GM23338 (cell line): Measurements from ENCODE around the gene NEMP1. TPM values are rescaled to one million over a fixed set of nuclear protein-coding genes. Genes with fewer than 3 reads are reported as not detected.

Experiments used
- ATAC-seq: fragments of 200-7000 bp; cut with Tn5 transposase; 3 replicates; pipeline ENCODE4 v1.9.1; 2020
- DNase-seq: peaks from one replicate; pipeline ENCODE4 v3.0.0-alpha.2; 2015; ENCODE audit warnings: low spot score
- H2AFZ ChIP-seq: fragments of 200-600 bp; sonication (generic); 2 replicates; pipeline ENCODE4 v1.8.0; 2016; ENCODE audit warnings: antibody characterized with exemption, mild to moderate bottlenecking, moderate library complexity
- H3F3A ChIP-seq: fragments of 200-600 bp; sonication (generic); replicated peaks from 2 replicates; pipeline ENCODE4 v1.8.0; 2017; ENCODE audit warnings: antibody characterized with exemption, mixed run types, low read depth
- H3K27ac ChIP-seq: fragments of 200-600 bp; sonication (generic); 2 replicates; pipeline ENCODE4 v1.6.1; 2016; ENCODE audit warnings: low read depth
- H3K27me3 ChIP-seq: fragments of 200-600 bp; sonication (generic); 2 replicates; pipeline ENCODE4 v1.8.0; 2016; ENCODE audit warnings: mild to moderate bottlenecking, mixed run types, moderate library complexity; ENCODE audit not compliant: insufficient read depth
- H3K36me3 ChIP-seq: fragments of 200-600 bp; sonication (generic); 2 replicates; pipeline ENCODE4 v1.8.0; 2016; ENCODE audit warnings: mild to moderate bottlenecking; ENCODE audit not compliant: insufficient read depth
- H3K4me1 ChIP-seq: fragments of 200-600 bp; sonication (generic); 2 replicates; pipeline ENCODE4 v1.8.0; 2016; ENCODE audit warnings: mild to moderate bottlenecking, moderate library complexity; ENCODE audit not compliant: insufficient read depth
- H3K4me2 ChIP-seq: fragments of 200-600 bp; sonication (generic); 2 replicates; pipeline ENCODE4 v1.7.1; 2017; ENCODE audit warnings: mixed run types
- H3K4me3 ChIP-seq: fragments of 200-600 bp; sonication (generic); 2 replicates; pipeline ENCODE4 v1.6.1; 2016; ENCODE audit warnings: mixed run types
- H3K79me2 ChIP-seq: fragments of 200-600 bp; sonication (generic); replicated peaks from 2 replicates; pipeline ENCODE4 v1.8.0; 2017; ENCODE audit warnings: mild to moderate bottlenecking; ENCODE audit not compliant: insufficient read depth
- H3K9me2 ChIP-seq: fragments of 200-600 bp; sonication (generic); 2 replicates; pipeline ENCODE4 v1.8.0; 2017; ENCODE audit not compliant: insufficient read depth
- H4K20me1 ChIP-seq: fragments of 200-600 bp; sonication (generic); replicated peaks from 2 replicates; pipeline ENCODE4 v1.8.0; 2017; ENCODE audit warnings: mild to moderate bottlenecking; ENCODE audit not compliant: insufficient read depth
- H3K27ac Mint-ChIP-seq: 2 replicates; pipeline ENCODE4 v1.8.0; 2020; ENCODE audit warnings: inconsistent platforms, mild to moderate bottlenecking, moderate library complexity, mixed read lengths
- H3K27me3 Mint-ChIP-seq: 3 replicates; pipeline ENCODE4 v1.8.0; 2022; ENCODE audit warnings: low read depth, mild to moderate bottlenecking, moderate library complexity, mixed read lengths, inconsistent platforms; ENCODE audit not compliant: insufficient read depth, poor library complexity
- H3K36me3 Mint-ChIP-seq: 3 replicates; pipeline ENCODE4 v1.8.0; 2021; ENCODE audit warnings: low read depth, mild to moderate bottlenecking, inconsistent platforms, moderate library complexity, mixed read lengths
- H3K4me1 Mint-ChIP-seq: 3 replicates; pipeline ENCODE4 v1.8.0; 2020; ENCODE audit warnings: mild to moderate bottlenecking, inconsistent platforms, mixed read lengths
- H3K4me3 Mint-ChIP-seq: 3 replicates; pipeline ENCODE4 v1.8.0; 2021; ENCODE audit warnings: moderate library complexity, mild to moderate bottlenecking, inconsistent platforms, mixed read lengths
- H3K9me3 Mint-ChIP-seq: 3 replicates; pipeline ENCODE4 v1.8.0; 2020; ENCODE audit warnings: moderate library complexity, mild to moderate bottlenecking, inconsistent platforms, mixed read lengths
- CREB1 ChIP-seq: fragments of 250-450 bp; sonication (Bioruptor Pico); IDR thresholded peaks from 2 replicates; pipeline ENCODE4 v1.5.0; 2020; ENCODE audit warnings: low read depth, mild to moderate bottlenecking, moderate library complexity
- EZH2 ChIP-seq: fragments of 200-600 bp; sonication (generic); IDR thresholded peaks from one replicate; pipeline ENCODE4 v1.8.0; 2017; ENCODE audit warnings: antibody characterized with exemption, mild to moderate bottlenecking, low read depth; ENCODE audit not compliant: unreplicated experiment
- EZH2phosphoT487 ChIP-seq: fragments of 200-600 bp; sonication (generic); IDR thresholded peaks from one replicate; pipeline ENCODE4 v1.8.1; 2018; ENCODE audit warnings: antibody characterized with exemption; ENCODE audit not compliant: unreplicated experiment
- JUNB ChIP-seq: IDR thresholded peaks from one replicate; pipeline ENCODE4 v1.6.1; 2016; ENCODE audit warnings: antibody characterized with exemption; ENCODE audit not compliant: unreplicated experiment
- NANOG ChIP-seq: IDR thresholded peaks from 2 replicates; pipeline ENCODE4 v1.6.1; 2016; ENCODE audit warnings: antibody characterized with exemption, borderline replicate concordance
- POLR2AphosphoS5 ChIP-seq: IDR thresholded peaks from 2 replicates; pipeline ENCODE4 v1.6.1; 2016; ENCODE audit warnings: antibody characterized with exemption, low read depth
- STAT1 ChIP-seq: IDR thresholded peaks from one replicate; pipeline ENCODE4 v1.6.1; 2016; ENCODE audit warnings: antibody characterized with exemption; ENCODE audit not compliant: unreplicated experiment
- ZNF114 ChIP-seq: fragments of 250-450 bp; sonication (Bioruptor Pico); IDR thresholded peaks from 2 replicates; pipeline ENCODE4 v1.5.0; 2020; ENCODE audit warnings: mild to moderate bottlenecking, moderate library complexity
- ZNF331 ChIP-seq: fragments of 250-450 bp; sonication (Bioruptor Pico); IDR thresholded peaks from 2 replicates; pipeline ENCODE4 v1.5.0; 2020; ENCODE audit warnings: low read depth, mild to moderate bottlenecking, moderate library complexity
- polyA plus RNA-seq: library from polyadenylated mRNA; unstranded; fragments of >200 nt; fragmentation: Nextera tagmentation; extraction: Ambion mirVana; gene quantifications from 2 replicates; pipeline ENCODE4 v1.2.1, GENCODE V29; 2016
- total RNA-seq: library from RNA; depleted of rRNA; stranded (reverse); fragments of >200 nt; shearing (Covaris generic); gene quantifications from 2 replicates; pipeline ENCODE4 v1.2.3, GENCODE V29; 2014
- TF ChIP-seq, protein P1 (sequence below): IDR thresholded peaks from one replicate; pipeline ENCODE4 v1.6.1; 2018; ENCODE audit warnings: antibody characterized with exemption; ENCODE audit not compliant: unreplicated experiment
- TF ChIP-seq, protein P2 (sequence below): fragments of 250-450 bp; sonication (Bioruptor Pico); IDR thresholded peaks from 2 replicates; pipeline ENCODE4 v1.5.0; 2020; ENCODE audit warnings: mild to moderate bottlenecking, moderate library complexity
- TF ChIP-seq, protein P3 (sequence below): IDR thresholded peaks from 2 replicates; pipeline ENCODE4 v1.6.1; 2016; ENCODE audit warnings: antibody characterized with exemption
- TF ChIP-seq, protein P4 (sequence below), 2 experiments: fragments of 200-600 bp in 1 of 2; sonication (generic) in 1 of 2; conservative IDR thresholded peaks; 2 replicates each; pipeline versions ENCODE4 v1.5.1 to v1.6.1; 2016 to 2017; ENCODE audit warnings: antibody characterized with exemption in 2 of 2, low read depth in 2 of 2, mild to moderate bottlenecking in 2 of 2, moderate library complexity in 1 of 2

Gene NEMP1
- total and polyA plus RNA-seq, 2 experiments from 2014 or later, result 11.9 to 35.0 TPM

DNA sequence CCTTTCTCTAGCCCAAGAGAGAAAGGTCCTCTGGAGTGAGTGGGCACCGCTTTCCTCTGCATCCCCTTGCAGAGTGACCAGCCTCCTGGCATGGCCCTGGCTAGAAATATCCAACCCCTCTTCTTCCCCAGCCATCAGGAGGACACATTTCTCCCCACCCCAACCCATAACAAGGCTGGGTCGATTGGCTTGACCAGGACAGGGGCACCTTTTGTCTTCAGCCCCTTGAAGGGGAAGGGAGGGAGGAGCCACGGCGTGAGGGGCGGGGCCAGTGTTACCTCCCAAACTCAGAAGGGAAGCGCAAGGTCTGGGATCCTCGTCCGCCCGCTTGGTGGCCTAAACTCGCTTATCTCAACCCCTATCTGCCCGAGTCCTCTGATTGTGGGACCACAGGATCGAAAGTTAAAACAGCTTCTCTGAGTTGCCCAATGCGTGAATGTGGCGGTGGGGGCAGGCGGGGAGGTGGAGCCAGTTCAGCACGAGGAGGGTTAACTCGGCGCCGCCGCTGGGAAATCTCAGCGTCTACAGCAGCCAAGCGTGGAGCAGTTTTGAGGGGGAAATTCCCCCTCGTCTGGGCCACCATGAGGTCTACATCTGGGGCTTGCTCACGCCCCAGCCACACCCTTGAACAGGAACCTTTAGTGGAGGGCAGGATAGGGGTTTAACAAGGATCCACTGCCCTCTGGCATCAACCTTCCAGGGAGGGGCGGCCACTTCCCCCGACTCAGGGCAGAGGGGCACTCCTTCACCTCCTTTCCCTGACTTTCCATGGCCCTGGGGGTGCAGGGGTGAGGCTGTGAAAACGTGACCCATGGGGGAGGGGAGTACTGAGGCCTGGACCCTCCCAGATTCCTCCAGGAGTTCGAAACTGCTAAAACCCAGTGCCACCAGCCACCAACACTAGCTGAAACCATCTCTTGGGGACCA lies 31.8 kb upstream of the NEMP1 start:
- ATAC-seq, result peak; percentile 67
- Mint-ChIP-seq H3K36me3 (peaks cover 19% of the 10 kb centered on the region; the same call in 2 of the 3 replicates), H3K27ac (peak overlapping the region; percentile 99), H3K4me1 (peaks cover 31% of the 10 kb centered on the region), H3K27me3 (peaks cover 20% of the 10 kb centered on the region), H3K4me3 (peak overlapping the region; percentile 74), H3K9me3 (no peaks in the 10 kb centered on the region; the same call in 1 of the 3 replicates)
- DNase-seq, result peak; percentile 96
- Histone ChIP-seq H3K27ac (peak overlapping the region; percentile 79), H2AFZ (peak overlapping the region; percentile 16; the same call in 1 of the 2 replicates), H3K4me1 (peaks cover 20% of the 10 kb centered on the region), H4K20me1 (no peaks in the 10 kb centered on the region), H3K36me3 (no peaks in the 10 kb centered on the region), H3K4me2 (peak overlapping the region; percentile 75), H3F3A (peaks cover 6% of the 10 kb centered on the region), H3K4me3 (peak overlapping the region; percentile 49), H3K27me3 (no peaks in the 10 kb centered on the region), H3K79me2 (peaks cover 9% of the 10 kb centered on the region), H3K9me2 (no peaks in the 10 kb centered on the region)
- TF ChIP-seq ZNF331 (CRISPR knock-in tag) (no peak), ZNF114 (no peak), JUNB (no peak), STAT1 (no peak), CREB1 (no peak), POLR2AphosphoS5 (peak; percentile 88), EZH2phosphoT487 (no peak), EZH2 (no peak), NANOG (no peak)
- TF ChIP-seq, protein P1, sequence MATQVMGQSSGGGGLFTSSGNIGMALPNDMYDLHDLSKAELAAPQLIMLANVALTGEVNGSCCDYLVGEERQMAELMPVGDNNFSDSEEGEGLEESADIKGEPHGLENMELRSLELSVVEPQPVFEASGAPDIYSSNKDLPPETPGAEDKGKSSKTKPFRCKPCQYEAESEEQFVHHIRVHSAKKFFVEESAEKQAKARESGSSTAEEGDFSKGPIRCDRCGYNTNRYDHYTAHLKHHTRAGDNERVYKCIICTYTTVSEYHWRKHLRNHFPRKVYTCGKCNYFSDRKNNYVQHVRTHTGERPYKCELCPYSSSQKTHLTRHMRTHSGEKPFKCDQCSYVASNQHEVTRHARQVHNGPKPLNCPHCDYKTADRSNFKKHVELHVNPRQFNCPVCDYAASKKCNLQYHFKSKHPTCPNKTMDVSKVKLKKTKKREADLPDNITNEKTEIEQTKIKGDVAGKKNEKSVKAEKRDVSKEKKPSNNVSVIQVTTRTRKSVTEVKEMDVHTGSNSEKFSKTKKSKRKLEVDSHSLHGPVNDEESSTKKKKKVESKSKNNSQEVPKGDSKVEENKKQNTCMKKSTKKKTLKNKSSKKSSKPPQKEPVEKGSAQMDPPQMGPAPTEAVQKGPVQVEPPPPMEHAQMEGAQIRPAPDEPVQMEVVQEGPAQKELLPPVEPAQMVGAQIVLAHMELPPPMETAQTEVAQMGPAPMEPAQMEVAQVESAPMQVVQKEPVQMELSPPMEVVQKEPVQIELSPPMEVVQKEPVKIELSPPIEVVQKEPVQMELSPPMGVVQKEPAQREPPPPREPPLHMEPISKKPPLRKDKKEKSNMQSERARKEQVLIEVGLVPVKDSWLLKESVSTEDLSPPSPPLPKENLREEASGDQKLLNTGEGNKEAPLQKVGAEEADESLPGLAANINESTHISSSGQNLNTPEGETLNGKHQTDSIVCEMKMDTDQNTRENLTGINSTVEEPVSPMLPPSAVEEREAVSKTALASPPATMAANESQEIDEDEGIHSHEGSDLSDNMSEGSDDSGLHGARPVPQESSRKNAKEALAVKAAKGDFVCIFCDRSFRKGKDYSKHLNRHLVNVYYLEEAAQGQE, result no peak
- TF ChIP-seq, protein P2, sequence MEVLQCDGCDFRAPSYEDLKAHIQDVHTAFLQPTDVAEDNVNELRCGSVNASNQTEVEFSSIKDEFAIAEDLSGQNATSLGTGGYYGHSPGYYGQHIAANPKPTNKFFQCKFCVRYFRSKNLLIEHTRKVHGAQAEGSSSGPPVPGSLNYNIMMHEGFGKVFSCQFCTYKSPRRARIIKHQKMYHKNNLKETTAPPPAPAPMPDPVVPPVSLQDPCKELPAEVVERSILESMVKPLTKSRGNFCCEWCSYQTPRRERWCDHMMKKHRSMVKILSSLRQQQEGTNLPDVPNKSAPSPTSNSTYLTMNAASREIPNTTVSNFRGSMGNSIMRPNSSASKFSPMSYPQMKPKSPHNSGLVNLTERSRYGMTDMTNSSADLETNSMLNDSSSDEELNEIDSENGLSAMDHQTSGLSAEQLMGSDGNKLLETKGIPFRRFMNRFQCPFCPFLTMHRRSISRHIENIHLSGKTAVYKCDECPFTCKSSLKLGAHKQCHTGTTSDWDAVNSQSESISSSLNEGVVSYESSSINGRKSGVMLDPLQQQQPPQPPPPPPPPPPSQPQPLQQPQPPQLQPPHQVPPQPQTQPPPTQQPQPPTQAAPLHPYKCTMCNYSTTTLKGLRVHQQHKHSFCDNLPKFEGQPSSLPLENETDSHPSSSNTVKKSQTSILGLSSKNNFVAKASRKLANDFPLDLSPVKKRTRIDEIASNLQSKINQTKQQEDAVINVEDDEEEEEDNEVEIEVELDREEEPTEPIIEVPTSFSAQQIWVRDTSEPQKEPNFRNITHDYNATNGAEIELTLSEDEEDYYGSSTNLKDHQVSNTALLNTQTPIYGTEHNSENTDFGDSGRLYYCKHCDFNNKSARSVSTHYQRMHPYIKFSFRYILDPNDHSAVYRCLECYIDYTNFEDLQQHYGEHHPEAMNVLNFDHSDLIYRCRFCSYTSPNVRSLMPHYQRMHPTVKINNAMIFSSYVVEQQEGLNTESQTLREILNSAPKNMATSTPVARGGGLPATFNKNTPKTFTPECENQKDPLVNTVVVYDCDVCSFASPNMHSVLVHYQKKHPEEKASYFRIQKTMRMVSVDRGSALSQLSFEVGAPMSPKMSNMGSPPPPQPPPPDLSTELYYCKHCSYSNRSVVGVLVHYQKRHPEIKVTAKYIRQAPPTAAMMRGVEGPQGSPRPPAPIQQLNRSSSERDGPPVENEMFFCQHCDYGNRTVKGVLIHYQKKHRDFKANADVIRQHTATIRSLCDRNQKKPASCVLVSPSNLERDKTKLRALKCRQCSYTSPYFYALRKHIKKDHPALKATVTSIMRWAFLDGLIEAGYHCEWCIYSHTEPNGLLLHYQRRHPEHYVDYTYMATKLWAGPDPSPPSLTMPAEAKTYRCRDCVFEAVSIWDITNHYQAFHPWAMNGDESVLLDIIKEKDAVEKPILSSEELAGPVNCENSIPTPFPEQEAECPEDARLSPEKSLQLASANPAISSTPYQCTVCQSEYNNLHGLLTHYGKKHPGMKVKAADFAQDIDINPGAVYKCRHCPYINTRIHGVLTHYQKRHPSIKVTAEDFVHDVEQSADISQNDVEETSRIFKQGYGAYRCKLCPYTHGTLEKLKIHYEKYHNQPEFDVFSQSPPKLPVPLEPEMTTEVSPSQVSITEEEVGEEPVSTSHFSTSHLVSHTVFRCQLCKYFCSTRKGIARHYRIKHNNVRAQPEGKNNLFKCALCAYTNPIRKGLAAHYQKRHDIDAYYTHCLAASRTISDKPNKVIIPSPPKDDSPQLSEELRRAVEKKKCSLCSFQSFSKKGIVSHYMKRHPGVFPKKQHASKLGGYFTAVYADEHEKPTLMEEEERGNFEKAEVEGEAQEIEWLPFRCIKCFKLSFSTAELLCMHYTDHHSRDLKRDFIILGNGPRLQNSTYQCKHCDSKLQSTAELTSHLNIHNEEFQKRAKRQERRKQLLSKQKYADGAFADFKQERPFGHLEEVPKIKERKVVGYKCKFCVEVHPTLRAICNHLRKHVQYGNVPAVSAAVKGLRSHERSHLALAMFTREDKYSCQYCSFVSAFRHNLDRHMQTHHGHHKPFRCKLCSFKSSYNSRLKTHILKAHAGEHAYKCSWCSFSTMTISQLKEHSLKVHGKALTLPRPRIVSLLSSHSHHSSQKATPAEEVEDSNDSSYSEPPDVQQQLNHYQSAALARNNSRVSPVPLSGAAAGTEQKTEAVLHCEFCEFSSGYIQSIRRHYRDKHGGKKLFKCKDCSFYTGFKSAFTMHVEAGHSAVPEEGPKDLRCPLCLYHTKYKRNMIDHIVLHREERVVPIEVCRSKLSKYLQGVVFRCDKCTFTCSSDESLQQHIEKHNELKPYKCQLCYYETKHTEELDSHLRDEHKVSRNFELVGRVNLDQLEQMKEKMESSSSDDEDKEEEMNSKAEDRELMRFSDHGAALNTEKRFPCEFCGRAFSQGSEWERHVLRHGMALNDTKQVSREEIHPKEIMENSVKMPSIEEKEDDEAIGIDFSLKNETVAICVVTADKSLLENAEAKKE (CRISPR knock-in tag), result no peak
- TF ChIP-seq, protein P3, sequence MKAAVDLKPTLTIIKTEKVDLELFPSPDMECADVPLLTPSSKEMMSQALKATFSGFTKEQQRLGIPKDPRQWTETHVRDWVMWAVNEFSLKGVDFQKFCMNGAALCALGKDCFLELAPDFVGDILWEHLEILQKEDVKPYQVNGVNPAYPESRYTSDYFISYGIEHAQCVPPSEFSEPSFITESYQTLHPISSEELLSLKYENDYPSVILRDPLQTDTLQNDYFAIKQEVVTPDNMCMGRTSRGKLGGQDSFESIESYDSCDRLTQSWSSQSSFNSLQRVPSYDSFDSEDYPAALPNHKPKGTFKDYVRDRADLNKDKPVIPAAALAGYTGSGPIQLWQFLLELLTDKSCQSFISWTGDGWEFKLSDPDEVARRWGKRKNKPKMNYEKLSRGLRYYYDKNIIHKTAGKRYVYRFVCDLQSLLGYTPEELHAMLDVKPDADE, result no peak
- TF ChIP-seq, protein P4, sequence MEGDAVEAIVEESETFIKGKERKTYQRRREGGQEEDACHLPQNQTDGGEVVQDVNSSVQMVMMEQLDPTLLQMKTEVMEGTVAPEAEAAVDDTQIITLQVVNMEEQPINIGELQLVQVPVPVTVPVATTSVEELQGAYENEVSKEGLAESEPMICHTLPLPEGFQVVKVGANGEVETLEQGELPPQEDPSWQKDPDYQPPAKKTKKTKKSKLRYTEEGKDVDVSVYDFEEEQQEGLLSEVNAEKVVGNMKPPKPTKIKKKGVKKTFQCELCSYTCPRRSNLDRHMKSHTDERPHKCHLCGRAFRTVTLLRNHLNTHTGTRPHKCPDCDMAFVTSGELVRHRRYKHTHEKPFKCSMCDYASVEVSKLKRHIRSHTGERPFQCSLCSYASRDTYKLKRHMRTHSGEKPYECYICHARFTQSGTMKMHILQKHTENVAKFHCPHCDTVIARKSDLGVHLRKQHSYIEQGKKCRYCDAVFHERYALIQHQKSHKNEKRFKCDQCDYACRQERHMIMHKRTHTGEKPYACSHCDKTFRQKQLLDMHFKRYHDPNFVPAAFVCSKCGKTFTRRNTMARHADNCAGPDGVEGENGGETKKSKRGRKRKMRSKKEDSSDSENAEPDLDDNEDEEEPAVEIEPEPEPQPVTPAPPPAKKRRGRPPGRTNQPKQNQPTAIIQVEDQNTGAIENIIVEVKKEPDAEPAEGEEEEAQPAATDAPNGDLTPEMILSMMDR (conservative IDR thresholded peaks at IDR 0.05; ENCODE audit: low read depth in 2 of 2), result 0 out of 4 replicates have a peak, but pooled peaks of 1 of the 2 experiments have one; percentile 5
